ENCODE results near the gene DDAH2.

Gene DDAH2

GRCh38 chr6:31687860-31688693 is 41.0 kb downstream of the DDAH2 start:
- no peak for ATAC-seq

GRCh38 chr6:31687321-31687720 is 41.8 kb downstream of the DDAH2 start:
- no peak for ATAC-seq

GRCh38 chr6:31686483-31686882 is 42.6 kb downstream of the DDAH2 start:
- no peak for ATAC-seq

GRCh38 chr6:31683591-31683990 is 45.5 kb downstream of the DDAH2 start:
- ATAC-seq, result no peak

- ATAC-seq, result peak; percentile 53 to 60
These were observed 47.9 kb downstream of the DDAH2 start for GRCh38 chr6:31681135-31681671.

- peak; percentile 73 to 77 for ATAC-seq
These were observed 48.6 kb downstream of the DDAH2 start, which contains the start of gene LY6G5C for GRCh38 chr6:31680226-31681134. Gene LY6G5C (minus strand): TSS chr6:31681067. CDS start chr6:31680373, 694 bp downstream.

- no peak for ATAC-seq
These were observed 51.1 kb downstream of the DDAH2 start for GRCh38 chr6:31677955-31678354.

Measured in activated CD4-positive, CD25-positive, alpha-beta regulatory T cell treated with anti-CD3 and anti-CD28 coated beads, Interleukin-2, amount 50 U/mL, for 24 hours (primary cell).